Limb (tissue), 2 donors: ENCODE results near the gene MFNG.

Experiments
- DNase-seq, 2 donors: peaks; one replicate each; pipeline ENCODE4 v3.0.0-alpha.2; 2016; ENCODE audit errors: extremely low spot score in 2 of 2

Gene MFNG

DNA sequence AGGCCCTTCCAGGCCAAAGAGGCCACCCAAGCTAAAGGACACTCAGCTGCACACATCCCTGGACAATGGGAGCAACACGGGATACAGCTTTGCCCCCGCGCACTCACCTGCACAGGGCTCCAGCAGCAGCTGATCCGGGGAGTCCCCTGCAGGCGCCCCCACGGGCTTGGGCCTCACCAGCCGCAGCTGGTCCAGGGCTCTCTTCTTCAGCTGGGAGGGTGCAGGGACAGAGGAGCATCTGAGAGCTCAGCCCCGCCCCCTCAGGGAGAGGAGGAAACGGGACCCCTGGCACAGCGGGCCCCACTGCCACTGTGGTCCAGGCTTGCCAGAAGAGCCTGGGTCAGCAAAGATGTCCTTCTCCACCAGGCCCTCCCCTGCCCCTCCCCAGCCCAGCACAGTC is 7.8 kb upstream of the MFNG start:
- no peak for DNase-seq

DNA sequence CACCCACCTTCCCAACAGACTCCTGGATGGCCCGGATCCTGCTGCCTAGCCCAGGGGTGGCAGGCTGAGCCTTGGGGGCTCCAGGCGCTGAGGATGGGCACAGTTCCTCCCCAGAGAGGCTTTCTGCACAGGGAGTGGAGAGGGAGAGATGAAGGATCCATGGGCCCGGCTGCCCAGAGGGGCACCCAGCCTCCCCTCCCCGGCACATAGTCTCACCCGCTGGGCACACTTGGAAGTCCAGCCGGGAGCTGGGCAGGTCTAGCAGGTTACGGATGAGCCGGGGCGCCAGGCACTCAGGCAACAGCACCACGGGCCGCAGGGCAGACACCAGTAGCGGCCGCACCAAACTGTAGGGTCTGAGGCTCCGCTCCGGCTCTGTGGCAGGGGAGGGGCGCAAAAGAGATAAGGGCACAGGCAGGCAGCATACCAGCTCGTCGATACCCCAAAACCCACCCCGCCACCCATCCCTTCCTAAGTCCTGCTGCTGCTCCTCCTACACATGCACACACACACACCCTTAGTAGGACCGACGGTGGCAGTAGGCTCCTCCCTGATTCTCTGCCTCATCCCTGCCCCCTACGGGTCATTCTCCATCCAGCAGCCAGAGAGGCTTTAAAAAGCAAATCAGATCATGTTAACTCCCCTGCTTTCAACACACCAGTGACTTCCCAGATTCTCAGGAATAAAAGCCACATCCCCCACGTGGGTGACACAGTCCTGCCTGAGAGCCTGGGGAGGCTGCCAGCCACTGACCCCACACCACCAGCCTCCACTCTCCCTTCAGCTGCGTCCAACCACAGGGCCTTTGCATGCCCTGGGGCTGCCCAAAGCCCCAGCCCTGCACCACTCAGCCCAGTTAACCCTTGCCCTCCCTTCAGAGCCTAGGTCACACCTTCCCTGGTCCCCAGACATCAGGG is 6.5 kb upstream of the MFNG start:
- DNase-seq = no peak

DNA sequence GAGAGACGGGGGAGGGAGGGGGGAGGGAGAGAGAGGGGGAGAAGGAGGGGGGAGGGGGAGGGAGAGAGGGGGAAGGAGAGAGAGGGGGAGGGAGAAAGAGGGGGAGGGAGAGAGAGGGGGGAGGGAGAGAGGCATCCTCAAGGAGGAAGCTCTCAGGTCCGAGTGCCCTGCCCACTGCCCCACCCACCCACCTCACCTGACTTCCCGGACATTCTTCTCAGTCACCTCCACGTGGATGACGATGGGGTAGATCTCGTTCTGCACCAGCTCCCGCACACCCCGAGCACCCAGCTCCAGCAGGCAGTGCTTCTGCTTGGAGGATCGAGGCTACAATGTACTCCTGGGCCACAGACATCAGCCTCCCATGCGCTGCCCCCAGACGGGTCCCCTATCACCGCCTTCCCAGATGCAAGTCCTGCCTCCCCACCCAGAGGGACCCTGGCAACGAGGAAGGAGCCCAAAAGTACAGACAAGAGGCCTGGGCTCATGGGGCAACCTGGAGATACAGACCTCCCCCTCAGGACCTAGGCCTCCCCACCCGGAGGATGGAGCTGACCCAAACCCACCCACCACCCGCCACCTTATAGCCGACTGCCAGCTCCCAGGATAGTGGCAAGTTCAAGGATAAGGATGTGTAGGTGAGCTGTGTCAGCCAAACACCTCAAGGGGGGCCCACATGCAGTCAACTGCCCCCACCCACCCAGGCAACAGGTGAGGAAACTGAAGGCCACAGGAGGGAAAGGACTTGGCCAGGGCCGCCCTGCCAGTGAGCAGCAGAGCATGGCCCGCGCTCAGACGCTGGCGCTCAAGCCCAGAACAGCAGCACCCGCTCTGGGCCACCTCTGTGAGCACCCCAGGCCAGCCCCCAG is 5.6 kb upstream of the MFNG start:
- no peak for DNase-seq

DNA sequence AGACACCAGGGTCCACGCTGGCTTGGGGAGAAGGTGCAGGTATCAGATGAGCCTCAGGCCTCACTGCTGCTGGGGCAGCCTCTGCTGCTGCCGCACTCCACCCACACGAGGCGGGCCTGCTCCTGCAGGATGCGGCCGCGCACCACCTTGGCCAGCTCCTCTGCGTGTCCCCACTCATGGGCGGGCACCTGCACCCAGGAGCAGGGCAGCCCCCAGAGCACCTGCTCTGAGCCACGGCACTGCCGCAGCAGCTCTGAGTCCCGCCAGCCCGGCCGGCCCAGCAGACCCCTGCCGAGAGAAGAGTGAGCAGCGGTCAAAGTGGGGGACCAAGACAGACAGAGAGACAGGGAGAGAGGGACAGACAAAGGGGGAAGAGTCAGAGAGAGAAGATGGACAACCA is 4.9 kb upstream of the MFNG start:
- DNase-seq = no peak

DNA sequence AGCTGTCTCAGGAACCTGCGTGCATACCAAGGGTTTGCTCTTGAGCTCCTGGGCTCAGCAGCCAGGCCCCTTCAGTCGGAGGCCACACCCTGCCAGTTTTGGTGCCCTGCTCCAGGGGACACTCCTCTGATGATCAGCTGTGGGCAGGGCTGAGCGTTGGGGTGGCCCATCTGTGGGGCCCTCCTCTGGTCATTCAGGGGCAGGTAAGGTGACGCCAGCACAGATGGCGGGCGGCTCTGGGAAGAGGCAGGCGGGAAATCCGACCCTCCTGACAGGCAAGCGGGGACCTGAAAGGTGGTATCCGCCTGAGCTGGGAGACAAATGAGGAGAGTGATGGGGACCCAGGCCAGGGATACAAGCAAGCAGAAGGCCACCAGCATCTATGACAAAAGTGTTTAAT is 3.8 kb upstream of the MFNG start:
- DNase-seq = no peak

DNA sequence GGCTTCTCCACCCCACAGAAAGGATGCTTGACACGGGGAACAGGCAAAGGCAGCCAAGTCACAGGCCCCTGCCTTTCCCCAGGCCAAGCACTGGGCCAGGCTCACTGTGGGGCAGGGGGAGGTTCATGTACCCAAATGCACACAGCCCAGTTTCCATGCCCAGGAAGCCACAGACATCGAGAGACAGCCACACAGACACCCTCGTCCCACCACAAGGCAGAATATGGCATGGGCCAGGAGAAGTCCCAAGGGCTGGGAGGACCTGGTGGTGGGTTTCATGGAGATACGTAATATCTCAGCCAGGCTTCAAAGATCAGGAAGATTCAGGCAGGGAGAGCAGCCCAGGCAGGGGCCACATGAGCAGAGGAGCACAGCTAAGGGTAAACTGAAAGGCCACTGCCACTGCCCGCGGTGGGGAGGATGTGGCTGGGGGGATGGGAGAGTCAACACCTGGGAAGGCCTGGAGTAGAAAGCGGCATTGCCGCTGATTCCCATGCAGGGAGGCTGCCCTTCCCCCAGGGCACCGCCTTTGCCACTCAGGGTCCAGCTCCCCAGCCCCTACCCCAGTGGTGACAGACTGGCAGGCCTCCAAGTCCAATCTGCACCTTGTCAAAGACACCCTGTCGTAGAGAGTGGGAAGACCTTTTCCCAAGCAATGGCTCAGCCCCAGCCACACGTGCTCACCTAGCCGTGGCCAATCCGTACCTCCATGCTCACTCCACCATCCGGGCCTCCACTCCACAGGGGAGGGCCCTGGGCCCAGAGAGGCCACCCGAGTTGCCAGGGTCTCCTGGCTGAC is 2.4 kb upstream of the MFNG start:
- no peak for DNase-seq

DNA sequence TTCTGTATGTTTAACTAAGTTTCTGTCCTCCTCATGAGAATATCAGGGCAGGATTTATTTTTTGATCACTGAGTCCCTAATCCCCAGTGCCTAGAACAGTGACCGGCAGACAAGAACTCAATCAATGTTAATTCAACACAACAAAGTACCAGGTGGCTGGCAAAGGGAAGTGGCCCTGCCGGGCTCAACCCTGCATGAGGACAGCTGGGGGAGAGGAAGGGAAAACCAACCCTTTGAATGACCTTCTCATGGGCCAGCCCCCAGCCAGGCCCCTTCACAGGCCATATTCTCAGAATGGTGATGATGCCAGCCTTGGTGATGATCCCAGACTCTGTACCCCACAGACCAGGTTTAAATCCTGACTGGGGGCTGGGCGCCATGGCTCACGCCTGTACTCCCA is 1.4 kb upstream of the MFNG start:
- no peak for DNase-seq

DNA sequence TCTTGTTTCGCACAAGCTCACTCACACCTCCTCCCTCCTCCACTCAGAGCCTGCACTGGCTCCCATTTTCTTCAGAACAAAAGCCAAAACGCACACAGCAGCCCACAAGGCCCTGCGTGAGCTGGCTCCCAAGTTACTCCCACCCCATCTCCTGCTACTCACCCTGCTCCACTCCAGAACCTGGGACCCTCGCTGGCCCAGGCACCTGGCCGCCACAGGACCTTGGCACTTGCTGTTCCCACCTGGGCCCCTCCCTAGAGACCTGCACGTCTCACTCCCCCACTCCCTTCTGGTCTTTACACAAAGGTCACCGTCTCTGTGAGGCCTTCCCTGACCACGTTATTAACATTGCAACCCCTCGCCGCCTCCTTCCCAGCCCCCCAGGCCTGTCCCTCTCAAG is 945 bp upstream of the MFNG start:
- DNase-seq = no peak

DNA sequence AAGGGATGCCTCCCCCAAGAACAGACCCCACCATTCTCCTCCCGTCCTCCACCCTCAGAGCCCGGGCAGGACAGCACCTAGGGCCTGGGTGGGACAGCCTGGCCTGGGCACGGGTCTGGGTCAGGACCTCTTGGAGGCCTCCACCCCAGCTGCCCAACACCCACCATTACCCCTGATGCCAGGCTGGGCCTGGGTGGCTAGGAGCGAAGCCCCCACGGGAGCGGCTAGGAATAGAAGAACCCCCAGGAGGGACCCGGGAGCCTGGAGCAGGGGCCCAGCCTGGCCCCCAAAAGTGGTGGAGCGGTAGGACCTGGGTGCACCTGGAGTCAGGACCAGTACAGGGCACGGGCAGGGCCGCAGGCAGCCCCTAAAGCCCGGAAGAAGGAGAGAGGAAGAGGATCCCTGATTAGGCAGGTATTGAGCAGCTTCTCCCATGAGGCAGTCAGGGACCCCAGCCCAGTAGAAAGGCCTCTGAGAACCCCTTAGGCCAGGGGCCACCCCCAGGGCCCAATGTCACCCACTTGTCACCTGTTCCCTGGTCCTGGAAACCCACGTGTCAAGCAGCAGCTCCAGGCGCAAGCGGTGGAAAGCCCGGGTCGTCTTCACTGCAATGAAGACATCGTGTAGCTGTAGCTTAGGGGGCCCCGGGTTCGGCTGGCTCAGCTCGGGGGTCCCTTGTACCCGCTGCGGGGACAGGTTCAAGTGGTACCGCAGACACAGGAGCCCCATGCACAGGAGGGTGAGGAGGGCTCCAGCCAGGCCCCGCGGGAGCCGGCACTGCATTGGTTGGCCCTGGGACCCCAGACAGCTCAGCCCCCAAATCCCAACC is 575 bp downstream of the MFNG start:
- DNase-seq = no peak

DNA sequence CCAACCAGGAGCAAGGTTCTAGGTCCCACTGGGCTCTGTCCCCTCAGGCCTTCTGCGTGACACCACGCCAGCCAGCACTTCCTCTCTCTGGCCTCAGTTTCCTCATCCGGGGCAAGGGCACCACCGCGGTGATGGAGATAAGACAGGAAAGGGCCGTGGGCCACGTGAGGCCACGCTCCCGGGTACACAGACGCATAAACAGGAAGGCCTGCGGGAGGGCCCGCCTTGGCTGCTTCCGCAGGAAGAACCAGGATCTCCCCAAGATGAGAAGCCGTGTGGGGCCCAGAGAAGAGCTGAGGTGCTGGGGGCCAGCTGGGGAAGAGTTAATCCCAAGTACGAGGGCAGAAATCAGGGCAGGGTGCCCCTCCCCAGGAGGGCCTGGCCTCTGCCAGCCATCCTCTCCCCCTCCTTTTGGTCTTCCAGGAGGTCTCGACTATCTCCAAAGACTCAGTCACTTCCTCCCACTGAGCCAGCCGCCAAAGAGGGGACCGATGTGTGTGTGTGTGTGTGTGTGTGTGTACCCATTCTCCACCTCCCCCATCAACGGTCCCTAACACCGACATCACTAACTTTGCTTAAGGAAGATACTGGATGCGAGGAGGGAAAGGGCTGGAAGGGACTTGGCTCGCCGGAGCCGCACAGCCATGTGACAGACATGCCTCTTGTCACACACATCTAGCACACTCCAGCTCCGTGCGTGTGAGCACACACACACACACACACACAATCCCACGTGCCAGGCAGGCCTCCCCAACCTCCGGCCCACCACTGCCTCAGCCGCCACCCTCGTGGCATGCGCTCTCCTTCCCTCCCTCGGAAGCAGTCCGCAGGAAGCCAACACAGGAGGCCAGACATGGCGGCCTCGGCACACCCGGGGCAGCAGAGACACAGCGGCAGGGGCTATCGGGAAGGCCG is 1.4 kb downstream of the MFNG start:
- DNase-seq = no peak

DNA sequence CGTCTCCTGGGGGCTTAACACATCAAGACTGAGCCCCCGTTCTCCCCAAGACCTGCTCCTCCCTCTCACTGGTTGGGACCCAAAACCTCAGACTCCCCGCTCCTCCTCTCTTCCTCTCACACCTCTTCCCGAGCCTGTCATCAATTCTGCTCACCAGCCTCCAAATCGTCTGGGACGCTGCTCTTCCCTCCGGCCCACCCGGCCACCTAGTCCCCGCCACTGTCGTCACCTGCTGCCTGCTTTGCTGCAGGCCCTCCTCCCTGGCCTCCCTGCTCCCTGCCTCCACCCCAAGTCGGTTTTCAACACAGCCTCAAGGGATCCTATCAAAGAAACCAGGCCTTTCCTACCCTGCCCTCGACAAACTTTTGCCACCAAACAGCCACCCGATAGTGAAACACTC is 3.1 kb downstream of the MFNG start:
- no peak for DNase-seq

DNA sequence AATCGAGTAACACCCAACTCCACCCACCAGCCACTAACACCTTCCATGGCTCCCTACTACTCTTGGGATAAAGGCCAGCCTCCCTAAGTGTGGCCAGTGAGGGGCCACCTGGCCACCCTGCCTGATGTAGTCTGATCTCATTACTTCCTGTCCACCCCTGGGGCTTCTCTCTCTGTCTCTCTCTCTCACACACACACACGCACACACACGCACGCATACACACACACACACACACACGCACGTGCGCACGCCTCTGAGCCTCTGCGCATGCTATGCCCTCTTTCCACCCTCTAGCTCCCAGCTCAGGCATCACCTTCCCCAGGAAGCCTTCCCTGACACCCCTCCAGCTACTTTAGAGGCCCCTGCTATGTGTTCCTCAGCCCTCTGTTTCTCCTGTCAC is 3.9 kb downstream of the MFNG start:
- no peak for DNase-seq

DNA sequence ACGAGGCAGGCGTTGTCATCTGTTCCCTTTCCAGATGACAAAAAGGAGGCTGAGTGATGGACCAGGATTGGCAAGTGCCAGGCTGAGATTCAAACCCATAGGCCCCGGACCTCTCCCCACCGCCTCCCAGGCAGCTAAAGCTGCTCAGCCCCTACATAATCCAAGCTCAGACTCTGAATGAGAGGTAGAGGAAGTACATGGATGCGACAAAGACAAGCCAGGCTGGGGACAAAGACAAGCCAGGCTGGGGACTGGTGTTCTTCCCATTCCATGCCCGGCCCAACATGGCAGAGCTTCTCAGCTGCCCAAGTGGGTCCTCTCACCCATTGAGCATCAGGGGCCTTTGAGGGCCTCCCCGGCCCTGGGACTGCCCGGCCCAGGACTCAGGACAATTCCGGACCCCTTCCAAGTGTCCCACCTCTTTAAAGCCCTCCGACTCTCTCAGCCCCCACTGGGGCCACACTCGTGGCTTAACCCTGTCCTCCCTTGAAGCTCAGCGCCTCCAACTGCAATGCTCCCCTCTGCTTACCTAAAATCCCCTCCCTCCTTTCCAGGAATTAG is 4.8 kb downstream of the MFNG start:
- no peak for DNase-seq

DNA sequence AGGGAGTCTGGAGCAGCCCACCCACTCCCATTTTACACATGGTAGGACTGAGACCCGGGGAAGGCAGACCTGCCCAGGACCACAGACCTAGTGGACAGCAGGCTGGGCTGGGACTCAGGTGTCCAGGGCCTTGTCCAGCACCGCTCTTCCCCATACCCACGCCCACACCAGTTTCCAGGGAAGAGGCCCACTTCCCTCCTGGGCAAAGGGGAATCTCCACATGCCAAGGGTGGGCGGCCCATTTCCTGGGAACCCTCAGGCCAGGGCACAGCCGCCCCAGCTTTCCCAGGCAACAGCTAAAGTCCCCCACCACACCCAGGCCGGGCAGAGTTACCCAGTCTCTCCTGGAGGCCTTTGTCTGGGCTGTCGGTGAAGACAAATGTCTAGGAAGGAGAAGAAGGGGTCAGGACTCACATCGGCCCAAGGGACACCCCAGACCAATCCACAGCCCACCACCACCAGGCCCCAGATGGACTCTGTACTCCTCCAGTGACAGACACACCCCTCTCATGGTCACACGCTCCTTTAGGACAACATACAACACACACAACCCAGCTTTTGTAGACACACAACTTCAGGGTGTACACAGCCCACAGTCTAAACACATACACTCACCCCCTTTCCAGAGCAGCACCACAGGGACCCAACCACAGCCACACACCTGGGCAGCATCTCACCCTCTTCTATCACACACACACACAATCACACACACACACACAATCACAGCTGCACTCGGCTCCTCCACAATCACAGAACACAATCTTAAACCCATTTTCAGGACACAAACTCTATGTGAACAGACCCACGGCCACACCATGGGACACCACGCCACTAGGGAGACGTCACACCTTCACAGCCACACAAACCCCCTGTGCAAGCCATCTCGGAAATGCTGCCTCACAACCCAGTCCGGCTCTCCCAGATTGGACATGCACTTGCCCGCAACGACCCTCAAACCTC is 5.5 kb downstream of the MFNG start:
- DNase-seq = no peak

DNA sequence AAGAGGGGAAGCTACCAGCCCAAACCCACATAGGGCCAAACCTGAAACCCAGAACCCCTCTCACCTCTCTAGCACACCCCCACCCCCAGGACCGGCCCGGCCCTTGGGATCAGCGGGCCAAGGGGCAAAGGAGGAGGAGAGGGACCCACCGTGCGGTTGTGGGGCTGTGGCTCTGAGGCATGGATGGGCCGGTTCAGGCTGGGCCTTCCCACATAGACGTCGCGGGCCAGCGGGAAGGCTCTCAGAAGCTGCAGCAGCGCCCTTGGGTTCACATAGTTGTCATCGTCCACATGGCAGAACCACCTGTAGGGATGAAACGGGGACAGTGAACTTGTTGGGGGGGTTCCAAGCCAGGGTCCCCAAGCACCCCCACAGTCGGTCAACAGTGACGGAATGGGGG is 7.0 kb downstream of the MFNG start:
- DNase-seq = no peak

DNA sequence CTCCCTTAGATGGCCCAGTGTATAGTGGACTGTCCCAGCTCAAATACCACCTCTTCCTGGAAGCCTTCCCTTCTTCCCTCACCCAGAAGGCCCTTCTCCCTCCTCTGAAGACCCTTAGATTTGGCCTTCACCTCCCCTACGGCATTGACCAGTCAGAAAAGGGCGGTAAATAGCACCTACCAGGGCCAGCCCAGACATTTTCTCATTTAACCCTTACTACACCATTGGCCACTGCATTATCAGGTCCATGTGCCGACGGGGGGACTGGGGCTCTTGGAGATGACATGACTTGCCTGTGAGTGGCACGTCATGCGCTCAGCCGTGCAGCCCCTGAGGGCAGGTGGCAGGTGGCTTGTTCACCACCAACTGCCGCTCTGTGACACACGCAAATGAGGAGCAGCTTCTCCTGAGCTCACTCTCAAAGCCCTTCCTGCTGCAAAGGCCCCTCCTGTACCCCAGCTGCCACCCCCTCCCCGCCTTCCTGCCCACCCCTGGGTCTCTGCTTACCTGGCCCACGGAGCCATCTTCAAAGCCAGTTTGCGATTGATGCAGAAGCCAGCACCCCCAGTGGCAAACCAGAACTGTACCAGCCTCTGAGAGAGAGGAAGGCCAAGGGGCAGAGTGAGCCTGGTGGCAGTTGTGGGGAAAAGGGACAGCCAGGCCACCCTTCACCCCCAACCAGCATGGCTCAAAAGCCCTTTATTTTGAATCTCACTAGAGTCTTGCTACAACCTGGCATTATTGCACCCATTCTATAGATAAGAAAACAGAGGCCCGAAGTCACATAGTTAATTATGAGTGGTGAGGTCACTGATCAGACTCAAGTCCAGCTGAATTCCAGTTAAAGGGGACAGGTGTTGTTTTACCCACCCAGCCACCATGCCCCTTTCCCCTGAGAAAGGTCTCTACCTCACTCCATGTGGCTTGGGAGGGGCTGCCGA is 9.5 kb downstream of the MFNG start:
- no peak for DNase-seq

DNA sequence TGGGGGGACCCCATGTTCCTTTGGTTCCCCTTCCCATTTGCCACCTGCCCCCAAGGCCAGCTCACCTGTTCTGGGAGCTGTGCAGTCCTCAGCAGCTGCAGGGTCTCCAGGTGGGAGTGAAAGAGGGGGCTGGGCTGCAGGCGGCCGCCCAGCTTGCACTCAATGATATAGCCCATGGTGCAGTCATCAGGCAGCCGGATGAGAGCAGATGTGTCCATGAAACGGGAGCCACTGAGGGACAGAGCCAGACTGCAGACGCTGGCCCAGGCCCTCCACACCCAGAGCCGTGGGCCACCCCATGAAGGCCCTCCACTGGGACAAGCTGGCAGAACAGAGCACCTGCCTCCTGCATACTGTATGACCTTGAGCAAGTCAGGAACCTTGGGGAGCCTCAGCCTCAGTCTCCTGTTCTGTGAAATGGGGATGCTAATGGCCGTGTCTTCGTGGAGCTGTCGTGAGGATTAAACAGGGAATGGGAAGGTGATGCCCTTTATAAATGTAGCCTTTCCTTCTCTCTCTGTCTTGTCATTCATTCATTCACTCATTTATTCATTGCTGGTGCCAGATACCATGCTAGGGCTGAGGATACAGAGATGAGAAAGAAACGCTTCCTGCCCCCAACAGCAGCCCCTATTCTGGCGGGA is 11.6 kb downstream of the MFNG start:
- no peak for DNase-seq
